GM18861 (cell line): ENCODE data around the gene CUX1.
"Not testable (repeated sequence)": the region's sequence is repeated elsewhere in the genome, so short reads cannot be mapped to it uniquely, and the experiment has no call there.

Source experiments
- ATAC-seq: cut with Tn5 transposase; IDR thresholded peaks from one replicate; pipeline ENCODE4 v1.9.1; 2021; ENCODE audit not compliant: unreplicated experiment

The CUX1 gene

GRCh38 chr7:101999393-101999792 is 182.0 kb downstream of the CUX1 start:
- no peak for ATAC-seq

GRCh38 chr7:102000123-102000522 is 182.7 kb downstream of the CUX1 start:
- no peak for ATAC-seq

- ATAC-seq, result no peak
Measured at GRCh38 chr7:102004229-102004628, 186.8 kb downstream of the CUX1 start.

- ATAC-seq, result no peak
Measured at GRCh38 chr7:102004848-102005247, 187.4 kb downstream of the CUX1 start.

GRCh38 chr7:102005933-102006480 is 188.6 kb downstream of the CUX1 start:
- no peak for ATAC-seq

- ATAC-seq, result no peak
Measured at GRCh38 chr7:102006695-102007094, 189.3 kb downstream of the CUX1 start.

- ATAC-seq, result no peak
Measured at GRCh38 chr7:102008535-102009262, 191.3 kb downstream of the CUX1 start.

- no peak for ATAC-seq
Measured at GRCh38 chr7:102009628-102010027, 192.2 kb downstream of the CUX1 start.

- not testable (repeated sequence) for ATAC-seq
Measured at GRCh38 chr7:102012112-102012830, 194.8 kb downstream of the CUX1 start.

GRCh38 chr7:102012941-102013461 is 195.6 kb downstream of the CUX1 start:
- ATAC-seq, result no peak

GRCh38 chr7:102018876-102019275 is 201.4 kb downstream of the CUX1 start:
- no peak for ATAC-seq

GRCh38 chr7:102019461-102019860 is 202.0 kb downstream of the CUX1 start:
- ATAC-seq, result no peak

GRCh38 chr7:102021841-102022618 is 204.6 kb downstream of the CUX1 start:
- no peak for ATAC-seq

- ATAC-seq, result no peak
Measured at GRCh38 chr7:102024005-102024768, 206.8 kb downstream of the CUX1 start.

- no peak for ATAC-seq
Measured at GRCh38 chr7:102024769-102025391, 207.5 kb downstream of the CUX1 start.

GRCh38 chr7:102025777-102026176 is 208.4 kb downstream of the CUX1 start:
- ATAC-seq, result not testable (repeated sequence)

- ATAC-seq, result no peak
Measured at GRCh38 chr7:102028206-102028826, 210.9 kb downstream of the CUX1 start.

- ATAC-seq, result no peak
Measured at GRCh38 chr7:102029616-102030015, 212.2 kb downstream of the CUX1 start.

- no peak for ATAC-seq
Measured at GRCh38 chr7:102030696-102031095, 213.3 kb downstream of the CUX1 start.

GRCh38 chr7:102036958-102037357 is 219.5 kb downstream of the CUX1 start:
- ATAC-seq, result no peak
